Upper lobe of left lung (tissue), 4 donors: ENCODE measurements around the gene ECHDC3.

Experiments
- CTCF ChIP-seq, 6 experiments: fragments of 450-650 bp in 4 of 6; fragments of 200-600 bp in 2 of 6; sonication (generic) in 2 of 6; IDR thresholded peaks; one replicate each; pipeline ENCODE4 v1.5.1; 2016 to 2019; ENCODE audit warnings: antibody characterized with exemption in 6 of 6
- EP300 ChIP-seq, 4 donors: sonication (generic); formaldehyde crosslinking; IDR thresholded peaks; one replicate each; pipeline ENCODE4 v1.5.1; 2017; ENCODE audit warnings: antibody characterized with exemption in 4 of 4, control low read depth in 2 of 4
- POLR2A ChIP-seq, 4 donors: fragments of 450-650 bp; IDR thresholded peaks; one replicate each; pipeline ENCODE4 v1.5.1; 2016 to 2017; ENCODE audit warnings: antibody characterized with exemption in 4 of 4, mild to moderate bottlenecking in 2 of 4
- POLR2AphosphoS5 ChIP-seq, 2 donors: sonication (generic); formaldehyde crosslinking; IDR thresholded peaks; one replicate each; pipeline ENCODE4 v1.5.1; 2017; ENCODE audit warnings: antibody characterized with exemption in 2 of 2

- TF ChIP-seq CTCF (IDR thresholded peaks at IDR 0.05) (no peak), POLR2AphosphoS5 (IDR thresholded peaks at IDR 0.05) (no peak), POLR2A (IDR thresholded peaks at IDR 0.05) (no peak), EP300 (IDR thresholded peaks at IDR 0.05) (no peak)
Observed at GRCh38 chr10:11741608-11742007, 574 bp upstream of the ECHDC3 start.
